Stomach (tissue), 9 donors: Measurements from ENCODE around the gene CARD11. TPM values are rescaled to one million over a fixed set of nuclear protein-coding genes. Genes with fewer than 3 reads are reported as not detected.

Experiments used
- DNase-seq, 2 donors: peaks; one replicate each; pipeline versions ENCODE4 v3.0.0 to v3.0.0-alpha.2; 2013 to 2019
- H3K27ac ChIP-seq, 5 donors: fragments of 200-600 bp in 4 of 5; sonication (generic) in 4 of 5; one replicate each; pipeline ENCODE4 v1.5.1; 2013 to 2019; ENCODE audit warnings: mild to moderate bottlenecking in 1 of 5, moderate library complexity in 1 of 5
- H3K27me3 ChIP-seq, 3 donors: fragments of 200-600 bp; sonication (generic); one replicate each; pipeline ENCODE4 v1.5.1; 2017 to 2019; ENCODE audit warnings: mixed run types in 1 of 3
- H3K36me3 ChIP-seq, 4 donors: fragments of 200-600 bp; sonication (generic); 1 replicate in 3 of 4; 2 replicates in 1 of 4; pipeline ENCODE4 v1.5.1; 2016 to 2019
- H3K4me1 ChIP-seq, 4 donors: fragments of 200-600 bp; sonication (generic); one replicate each; pipeline ENCODE4 v1.5.1; 2016 to 2019
- H3K4me3 ChIP-seq, 4 donors: fragments of 200-600 bp; sonication (generic) in 3 of 4; one replicate each; pipeline ENCODE4 v1.5.1; 2016 to 2019; ENCODE audit warnings: mild to moderate bottlenecking in 1 of 4
- H3K9me3 ChIP-seq, 4 donors: fragments of 200-600 bp; sonication (generic); one replicate each; pipeline ENCODE4 v1.5.1; 2016 to 2019
- EP300 ChIP-seq: sonication (generic); formaldehyde crosslinking; IDR thresholded peaks from one replicate; pipeline ENCODE4 v1.6.1; 2017; ENCODE audit warnings: antibody characterized with exemption
- POLR2A ChIP-seq, 4 donors: fragments of 450-650 bp; IDR thresholded peaks; one replicate each; pipeline ENCODE4 v1.6.1; 2016; ENCODE audit warnings: antibody characterized with exemption in 4 of 4, control low read depth in 2 of 4, mild to moderate bottlenecking in 1 of 4, moderate library complexity in 1 of 4
- POLR2AphosphoS5 ChIP-seq, 3 donors: sonication (generic); formaldehyde crosslinking; IDR thresholded peaks; one replicate each; pipeline ENCODE4 v1.6.1; 2016; ENCODE audit warnings: antibody characterized with exemption in 3 of 3
- WGBS, 5 donors: extraction: QIAGEN DNeasy Blood & Tissue Kit in 3 of 5; methylation state at CpG; one replicate each; pipeline versions ENCODE4 v1.1.5 to v1.1.7; 2013 to 2018; 5-methylcytosine and 5-hydroxymethylcytosine counted together
- intact Hi-C: fragments of 100-400 bp; cut with DNase I; formaldehyde crosslinking; loops from one replicate; pipeline ENCODE4 v1.15.1; 2023; ENCODE audit warnings: low total_unique reads
- polyA plus RNA-seq, 3 donors: library from polyadenylated mRNA; stranded (reverse); fragments of 200-250 nt; gene quantifications; one replicate each; pipeline ENCODE4 v1.2.3, GENCODE V29; 2013
- total RNA-seq, 5 donors: library from RNA; depleted of rRNA; stranded (reverse); fragments of >200 nt; gene quantifications; one replicate each; pipeline versions ENCODE4 v1.1.0 to v1.2.3, GENCODE V29; 2014 to 2016
- TF ChIP-seq, protein P1 (sequence below), 7 experiments: fragments of 450-650 bp in 4 of 7; fragments of 200-600 bp in 3 of 7; sonication (generic) in 3 of 7; IDR thresholded peaks; one replicate each; pipeline ENCODE4 v1.5.1; 2016 to 2019; ENCODE audit warnings: antibody characterized with exemption in 7 of 7, control low read depth in 2 of 7, mild to moderate bottlenecking in 1 of 7
- donor health status: healthy with polysubstance abuse.
- donor health status: Bipolar disorder and iron deficiency.
- donor health status: healthy.

CARD11 gene
- total and polyA plus RNA-seq, 8 donors: 0.45 to 9.7 (median 1.8) TPM; not detected in 1

DNA sequence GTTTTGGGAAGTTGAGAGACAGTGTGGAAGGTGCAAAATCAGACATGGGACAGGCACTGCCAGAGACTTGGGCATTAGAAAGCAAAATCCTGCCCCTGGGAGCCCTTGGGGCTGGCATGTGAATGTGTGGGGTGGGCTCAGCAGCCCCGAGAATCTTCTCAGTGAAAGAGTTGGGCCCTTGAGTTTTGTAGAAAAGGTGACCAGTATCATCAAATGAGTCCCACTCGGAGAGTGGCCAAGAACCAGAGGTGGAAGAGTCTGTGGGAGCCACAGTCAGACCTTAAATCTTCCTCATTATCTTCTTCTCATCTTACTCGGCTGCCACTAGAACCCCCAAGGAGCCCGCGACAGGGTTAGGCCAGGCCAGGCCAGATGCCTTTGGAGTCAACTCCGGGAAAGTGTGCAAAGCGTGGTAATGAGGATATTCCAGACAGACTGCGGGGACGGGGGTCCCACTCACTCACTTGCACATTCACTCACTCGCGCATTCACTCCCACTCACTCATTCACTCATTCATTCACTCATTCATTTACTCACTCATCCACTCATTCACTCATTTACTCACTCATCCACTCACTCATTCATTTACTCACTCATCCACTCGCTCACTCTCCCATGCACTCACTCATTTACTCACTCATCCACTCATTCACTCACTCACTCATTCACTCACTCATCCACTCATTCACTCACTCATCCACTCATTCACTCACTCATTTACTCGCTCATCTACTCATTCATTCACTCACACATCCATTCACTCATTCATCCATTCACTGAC is 74.9 kb downstream of the CARD11 start:
- TF ChIP-seq POLR2AphosphoS5 (IDR thresholded peaks at IDR 0.05): no peak
- Histone ChIP-seq H3K4me3 (no peak overlapping the region), H3K27me3 (no peaks in the 10 kb centered on the region), H3K27ac (no peak overlapping the region), H3K4me1 (no peaks in the 10 kb centered on the region), H3K9me3 (peaks cover 8 to 25% (median 22%) of the 10 kb centered on the region in 4 donors), H3K36me3 (no peaks in the 10 kb centered on the region)
- intact Hi-C loops: no loop called here
- WGBS, 5 donors: 91 to 93% (median 92%) methylated on average over 13 of the region's 13 CpGs
- DNase-seq: no peak

DNA sequence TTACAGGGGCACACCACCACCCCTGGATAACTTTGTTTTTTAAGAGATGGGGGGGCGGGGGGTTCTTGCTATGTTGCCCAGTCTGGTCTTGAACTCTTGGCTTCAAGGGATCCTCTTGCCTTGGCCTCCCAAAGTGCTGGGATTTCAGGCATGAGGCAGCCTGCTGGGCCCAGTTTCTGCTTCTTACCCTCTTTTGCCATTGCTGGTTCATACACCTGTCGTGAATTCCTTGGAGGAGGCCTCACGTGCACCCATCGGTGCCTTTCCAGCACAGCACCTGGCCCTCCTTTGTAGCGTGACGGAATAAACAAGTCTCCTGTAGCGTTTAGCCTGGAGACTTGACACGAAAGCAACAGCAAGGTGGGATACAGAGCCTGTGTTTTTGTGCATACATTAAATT is 75.5 kb downstream of the CARD11 start:
- no peaks in the 10 kb centered on the region for H3K36me3 ChIP-seq
- DNase-seq: peak in 1 of 2 donors; percentile 14
- 84 to 91% (median 85%) methylated on average over 8 of the region's 8 CpGs for WGBS, 5 donors
- intact Hi-C loops: no loop called here
- no peak overlapping the region for H3K27ac ChIP-seq
- peaks cover 8 to 26% (median 23%) of the 10 kb centered on the region in 4 donors for H3K9me3 ChIP-seq
- H3K27me3 ChIP-seq: no peaks in the 10 kb centered on the region
- H3K4me3 ChIP-seq: no peak overlapping the region
- H3K4me1 ChIP-seq: no peaks in the 10 kb centered on the region
- TF ChIP-seq, protein P1, sequence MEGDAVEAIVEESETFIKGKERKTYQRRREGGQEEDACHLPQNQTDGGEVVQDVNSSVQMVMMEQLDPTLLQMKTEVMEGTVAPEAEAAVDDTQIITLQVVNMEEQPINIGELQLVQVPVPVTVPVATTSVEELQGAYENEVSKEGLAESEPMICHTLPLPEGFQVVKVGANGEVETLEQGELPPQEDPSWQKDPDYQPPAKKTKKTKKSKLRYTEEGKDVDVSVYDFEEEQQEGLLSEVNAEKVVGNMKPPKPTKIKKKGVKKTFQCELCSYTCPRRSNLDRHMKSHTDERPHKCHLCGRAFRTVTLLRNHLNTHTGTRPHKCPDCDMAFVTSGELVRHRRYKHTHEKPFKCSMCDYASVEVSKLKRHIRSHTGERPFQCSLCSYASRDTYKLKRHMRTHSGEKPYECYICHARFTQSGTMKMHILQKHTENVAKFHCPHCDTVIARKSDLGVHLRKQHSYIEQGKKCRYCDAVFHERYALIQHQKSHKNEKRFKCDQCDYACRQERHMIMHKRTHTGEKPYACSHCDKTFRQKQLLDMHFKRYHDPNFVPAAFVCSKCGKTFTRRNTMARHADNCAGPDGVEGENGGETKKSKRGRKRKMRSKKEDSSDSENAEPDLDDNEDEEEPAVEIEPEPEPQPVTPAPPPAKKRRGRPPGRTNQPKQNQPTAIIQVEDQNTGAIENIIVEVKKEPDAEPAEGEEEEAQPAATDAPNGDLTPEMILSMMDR (IDR thresholded peaks at IDR 0.05): no peak
- no peak for TF ChIP-seq POLR2AphosphoS5 (IDR thresholded peaks at IDR 0.05)
- TF ChIP-seq POLR2A (IDR thresholded peaks at IDR 0.05): no peak
- TF ChIP-seq EP300: no peak

- no peak for TF ChIP-seq EP300
- no peak for TF ChIP-seq POLR2AphosphoS5 (IDR thresholded peaks at IDR 0.05)
- TF ChIP-seq, protein P1 (IDR thresholded peaks at IDR 0.05): no peak
- no peak for TF ChIP-seq POLR2A (IDR thresholded peaks at IDR 0.05)
- no peaks in the 10 kb centered on the region for H3K4me1 ChIP-seq
- H3K27me3 ChIP-seq: no peaks in the 10 kb centered on the region
- H3K9me3 ChIP-seq: peaks cover 8 to 26% (median 23%) of the 10 kb centered on the region in 4 donors
- WGBS, 5 donors: 85 to 95% (median 91%) methylated on average over 7 of the region's 7 CpGs
- no peak overlapping the region for H3K27ac ChIP-seq
- intact Hi-C loops: no loop called here
- H3K4me3 ChIP-seq: no peak overlapping the region
- DNase-seq: no peak
- H3K36me3 ChIP-seq: no peaks in the 10 kb centered on the region
These were observed 76.0 kb downstream of the CARD11 start for GRCh38 chr7:2967705-2968104.

- no peaks in the 10 kb centered on the region for H3K27me3 ChIP-seq
- no peaks in the 10 kb centered on the region for H3K4me1 ChIP-seq
- no peaks in the 10 kb centered on the region for H3K36me3 ChIP-seq
- 74 to 84% (median 82%) methylated on average over 7 of the region's 7 CpGs for WGBS, 5 donors
- TF ChIP-seq POLR2A (IDR thresholded peaks at IDR 0.05): no peak
- no peak for TF ChIP-seq POLR2AphosphoS5 (IDR thresholded peaks at IDR 0.05)
- TF ChIP-seq EP300: no peak
- TF ChIP-seq, protein P1 (IDR thresholded peaks at IDR 0.05): no peak
- H3K27ac ChIP-seq: no peak overlapping the region
- H3K9me3 ChIP-seq: peaks cover 8 to 26% (median 23%) of the 10 kb centered on the region in 4 donors
- peak in 1 of 2 donors; percentile 8 for DNase-seq
- intact Hi-C loops: no loop called here
- H3K4me3 ChIP-seq: no peak overlapping the region
These were observed 76.4 kb downstream of the CARD11 start for GRCh38 chr7:2967253-2967652.
